Fibroblast of villous mesenchyme (primary cell): ENCODE data around the gene UBXN7. TPM values are rescaled to one million over a fixed set of nuclear protein-coding genes. Genes with fewer than 3 reads are reported as not detected.
A peak's percentile ranks its signal among the peaks of the same experiment; 100 is the strongest.

ENCODE experiments used
- DNase-seq: peaks from one replicate; pipeline ENCODE4 v3.0.0-alpha.2; 2010; ENCODE audit warnings: low read depth
- H3K4me3 ChIP-seq: 2 replicates; pipeline ENCODE4 v1.5.1; 2011; ENCODE audit warnings: low read depth, mild to moderate bottlenecking, low read length
- CTCF ChIP-seq: IDR thresholded peaks from 2 replicates; pipeline ENCODE4 v1.5.1; 2012; ENCODE audit warnings: low read depth, mild to moderate bottlenecking, low read length; ENCODE audit not compliant: insufficient read depth
- total RNA-seq: library from RNA; depleted of rRNA; stranded (reverse); fragments of >200 nt; gene quantifications from 2 replicates; pipeline ENCODE4 v1.2.3, GENCODE V29; 2012

UBXN7 gene
- total RNA-seq, 1 donor = 30.2 TPM

DNA sequence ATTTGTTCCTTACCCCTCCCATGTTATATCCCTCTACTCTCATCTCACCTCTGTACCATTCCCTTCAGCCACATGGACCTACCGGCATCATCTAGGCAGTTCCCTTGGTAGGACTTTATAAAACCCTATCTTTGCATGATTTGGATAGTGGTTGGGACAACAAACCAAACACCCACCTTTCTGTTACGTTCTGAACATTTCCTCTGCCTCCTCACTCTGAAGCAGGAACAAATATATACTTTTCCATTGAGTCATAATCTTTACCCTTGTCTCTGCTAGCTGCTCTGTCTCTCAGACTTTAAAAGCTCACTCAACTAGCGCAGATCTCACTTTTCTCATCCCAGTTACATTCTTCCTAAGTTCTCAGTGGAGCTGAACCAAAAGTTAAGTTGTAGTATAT lies 17.8 kb downstream of the UBXN7 start:
- TF ChIP-seq CTCF = no peak
- DNase-seq = peak; percentile 8
- no peak overlapping the region for H3K4me3 ChIP-seq

DNA sequence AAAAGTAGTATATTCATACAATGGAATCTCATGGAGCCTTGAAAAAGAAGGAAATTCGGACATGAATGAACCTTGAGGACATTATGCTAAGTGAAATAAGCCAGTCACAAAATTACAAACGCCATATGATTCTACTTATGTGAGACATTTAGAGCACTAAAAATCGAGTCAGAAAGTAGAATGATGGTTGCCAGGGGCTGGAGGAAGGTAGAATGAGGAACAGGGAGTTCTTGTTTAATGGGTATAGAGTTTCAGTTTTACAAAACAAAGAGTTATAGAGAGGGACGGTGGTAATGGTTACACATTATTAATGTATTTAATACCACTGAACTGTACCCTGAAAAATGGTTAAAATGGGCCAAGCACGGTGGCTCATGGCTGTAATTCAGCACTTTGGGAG lies 19.5 kb downstream of the UBXN7 start:
- TF ChIP-seq CTCF = no peak
- DNase-seq = no peak
- H3K4me3 ChIP-seq = no peak overlapping the region

- DNase-seq = no peak
- no peak overlapping the region for H3K4me3 ChIP-seq
- TF ChIP-seq CTCF = no peak
Measured at GRCh38 chr3:196409409-196409808, 22.8 kb downstream of the UBXN7 start.

- TF ChIP-seq CTCF = no peak
- DNase-seq = no peak
- H3K4me3 ChIP-seq = no peak overlapping the region
Measured at GRCh38 chr3:196408565-196409300, 23.5 kb downstream of the UBXN7 start.

DNA sequence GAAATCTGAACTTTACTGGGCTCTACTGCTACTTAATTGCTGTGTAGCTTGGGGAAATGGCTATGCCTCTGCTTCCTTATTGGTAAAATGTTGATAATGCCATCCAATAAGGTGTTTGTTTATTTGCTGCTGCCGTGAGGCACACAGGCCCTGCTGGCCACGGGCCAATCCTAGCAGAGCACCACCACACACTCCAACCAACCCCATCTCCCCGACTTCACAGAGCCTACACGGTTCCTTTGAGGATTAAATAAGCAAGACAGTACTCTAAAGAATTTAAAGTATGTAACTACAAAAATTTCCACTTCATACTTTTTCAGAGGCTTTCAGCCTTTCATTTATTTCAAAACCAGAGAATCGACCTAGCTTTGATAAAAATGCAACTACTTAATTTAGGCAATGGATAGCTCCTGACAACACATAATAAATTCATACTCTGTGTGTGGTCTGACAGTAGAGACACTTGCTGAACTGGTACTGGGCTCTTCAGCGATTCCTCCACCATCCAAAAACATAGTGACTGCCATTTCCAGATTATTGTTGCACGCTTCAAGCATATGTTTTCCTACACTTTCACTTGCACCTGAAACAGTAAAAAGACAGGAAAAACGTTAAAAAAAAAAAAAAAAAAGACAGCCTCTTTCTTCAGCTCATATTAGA lies 25.3 kb downstream of the UBXN7 start:
- DNase-seq = peak; percentile 90
- peak overlapping the region; percentile 12 for H3K4me3 ChIP-seq
- no peak for TF ChIP-seq CTCF

DNA sequence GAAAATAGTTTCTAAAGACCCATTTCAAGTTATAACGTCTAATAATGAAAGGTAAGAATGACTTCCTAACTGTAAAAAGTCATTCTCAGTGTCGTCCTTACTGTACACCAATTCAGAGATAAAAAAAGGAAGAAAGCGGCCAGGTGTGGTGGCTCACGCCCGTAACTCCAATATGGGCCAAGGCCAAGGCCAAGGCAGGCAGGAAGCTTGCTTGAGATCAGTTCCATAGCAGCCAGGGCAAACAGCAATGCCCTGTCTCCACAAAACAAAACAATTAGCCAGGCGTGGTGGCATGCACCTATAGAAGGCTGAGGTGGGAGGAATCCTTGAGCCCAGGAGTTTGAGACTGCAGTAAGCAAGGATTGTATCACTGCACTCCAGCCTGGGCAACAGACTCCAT lies 31.9 kb downstream of the UBXN7 start:
- no peak for DNase-seq
- no peak overlapping the region for H3K4me3 ChIP-seq
- no peak for TF ChIP-seq CTCF
